Measurements from ENCODE around the gene PDZD2.

DNA sequence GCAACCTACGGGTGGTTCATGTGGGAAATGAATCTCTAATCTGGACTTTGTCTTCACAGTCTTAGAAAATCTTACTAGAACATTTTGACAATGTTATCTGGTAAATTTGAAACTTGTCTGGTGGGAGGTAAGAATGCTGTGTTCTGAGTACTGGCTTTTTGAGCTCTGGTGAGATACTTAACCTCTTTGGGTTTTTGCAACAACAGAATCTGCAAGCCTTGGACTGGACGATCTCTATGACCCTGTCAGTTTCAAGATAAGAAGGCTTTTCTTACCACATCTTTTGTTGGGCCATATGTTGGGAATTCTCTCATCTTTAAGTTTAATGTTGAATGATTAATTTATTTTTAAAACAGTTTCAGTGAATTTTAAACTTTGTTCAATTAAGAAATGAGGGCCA, 422.3 kb downstream of the PDZD2 start:
- TF ChIP-seq POLR2A (IDR thresholded peaks at IDR 0.05): no peak
- TF ChIP-seq POLR2AphosphoS5 (IDR thresholded peaks at IDR 0.05): no peak

Data from prostate gland (tissue), 1 donor.